Fibroblast of lung (primary cell): ENCODE data around the gene CTRB2.

Source experiments
- CTCF ChIP-seq, 2 donors: IDR thresholded peaks in 1 of 2; conservative IDR thresholded peaks in 1 of 2; 1 replicate in 1 of 2; 2 replicates in 1 of 2; pipeline ENCODE4 v1.5.1; 2011 to 2012; ENCODE audit warnings: low read length in 2 of 2, control low read depth in 1 of 2, inconsistent platforms in 1 of 2, low read depth in 1 of 2, mild to moderate bottlenecking in 1 of 2
- EZH2 ChIP-seq: IDR thresholded peaks from 2 replicates; pipeline ENCODE4 v1.5.1; 2012; ENCODE audit warnings: low read length, control low read depth, mild to moderate bottlenecking; ENCODE audit errors: missing control alignments

DNA sequence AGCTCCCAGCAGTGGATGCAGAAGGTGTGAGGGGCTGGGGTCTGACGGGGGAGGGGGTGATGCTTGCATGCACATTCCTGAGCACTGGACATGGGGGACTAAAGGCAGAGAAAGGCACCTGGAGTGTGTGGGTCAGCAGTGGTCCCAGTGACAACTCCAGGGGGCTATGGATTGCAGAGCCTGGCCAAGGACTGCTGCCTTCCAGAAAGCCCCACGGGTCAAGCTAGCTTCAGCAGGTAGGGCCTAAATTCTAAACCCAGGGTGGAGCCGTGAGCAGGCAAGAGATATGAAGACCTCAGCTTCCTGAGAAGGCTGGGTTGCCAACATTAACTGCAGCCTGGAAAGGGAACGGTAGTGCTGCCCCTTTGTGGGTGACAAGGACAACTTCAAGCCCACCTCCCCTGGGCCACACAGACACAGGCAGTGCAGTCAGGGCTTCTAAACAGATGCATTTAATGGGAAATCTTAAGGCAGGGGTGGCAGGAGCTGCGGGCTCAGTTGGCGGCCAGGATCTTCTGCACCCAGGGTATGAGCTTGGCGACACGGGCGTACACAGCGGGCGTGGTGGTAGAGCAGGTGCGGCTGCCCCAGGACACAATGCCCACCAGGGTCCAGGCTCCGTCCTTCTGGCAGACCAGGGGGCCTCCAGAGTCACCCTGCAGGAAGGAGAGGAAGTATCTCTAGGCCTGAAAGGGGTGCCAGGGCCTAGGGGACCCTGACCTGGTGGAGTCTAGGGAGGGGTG lies 3.1 kb downstream of the CTRB2 start:
- no peak for TF ChIP-seq CTCF (conservative IDR thresholded peaks at IDR 0.05 in 1 of 2, IDR thresholded peaks at IDR 0.05 in 1 of 2; ENCODE audit: low read depth in 1 of 2, low read length in 2 of 2)
- TF ChIP-seq EZH2: no peak
